Right ventricle myocardium inferior (tissue), 1 donor: ENCODE results near the gene ATRNL1. TPM values are rescaled to one million over a fixed set of nuclear protein-coding genes. Genes with fewer than 3 reads are reported as not detected.
"Not testable (repeated sequence)": the region's sequence is repeated elsewhere in the genome, so short reads cannot be mapped to it uniquely, and the experiment has no call there.

Experiments used
- ATAC-seq: fragments of 200-7000 bp; cut with Tn5 transposase; one replicate; pipeline ENCODE4 v1.9.1; 2020; ENCODE audit warnings: mild to moderate bottlenecking, moderate library complexity
- DNase-seq: peaks from one replicate; pipeline ENCODE4 v3.0.0; 2021; ENCODE audit errors: missing footprints
- intact Hi-C: fragments of 100-400 bp; cut with DNase I; formaldehyde crosslinking; loops from one replicate; pipeline ENCODE4 v1.11.0; 2022
- total RNA-seq: library from RNA; stranded (reverse); fragmentation: NEBNext Ultra II Directional; extraction: Animal tissue kit (Norgen Biotek cat#: 25700); gene quantifications from one replicate; pipeline ENCODE4 v1.2.1, GENCODE V29; 2021
- donor health status: DM: no; HTN: yes; CAD: no; lungs with severe emphysema.

The ATRNL1 gene
- total RNA-seq, 1 donor from 2014 or later = 0.41 TPM

DNA sequence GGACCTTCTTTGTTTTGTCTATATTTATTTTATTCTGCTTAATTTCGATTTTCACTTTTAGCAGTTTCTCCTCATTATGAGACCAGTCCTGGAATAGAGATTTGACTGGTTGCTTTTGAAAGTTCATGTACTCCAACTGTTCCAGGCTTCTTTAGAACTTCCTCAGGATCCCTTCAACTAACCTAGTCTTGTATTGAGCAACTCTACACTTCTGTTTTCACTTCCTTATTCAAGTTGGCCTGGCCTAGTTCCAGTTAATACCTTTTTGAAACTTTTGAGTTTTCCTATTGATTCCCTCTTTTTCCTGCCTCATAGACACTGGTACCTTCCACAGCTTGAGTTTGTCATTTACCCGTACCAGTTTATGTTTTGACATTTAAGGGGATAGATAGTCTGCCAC is 421.7 kb downstream of the ATRNL1 start:
- intact Hi-C loops = no loop called here
- ATAC-seq = no peak
- no peak for DNase-seq

DNA sequence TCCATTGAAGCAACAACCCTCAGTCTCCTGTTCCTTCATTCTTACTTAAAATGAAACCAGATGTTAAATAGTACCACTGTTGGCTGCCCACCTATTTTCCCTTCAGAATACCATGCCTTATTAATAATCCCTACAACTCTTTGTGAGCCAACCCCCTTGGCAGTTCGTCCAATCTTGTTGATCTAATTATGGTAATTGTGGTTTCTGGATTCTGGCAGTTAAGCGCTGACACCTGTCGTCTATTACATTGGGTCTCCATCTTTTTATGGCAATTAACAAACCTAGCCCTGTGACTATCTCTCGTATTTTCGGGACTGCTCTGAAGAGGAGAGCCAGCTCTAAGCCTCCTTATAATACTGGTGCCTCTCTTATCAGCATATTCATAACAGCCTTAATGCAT is 432.0 kb downstream of the ATRNL1 start:
- intact Hi-C loops = no loop called here
- no peak for ATAC-seq

GRCh38 chr10:115527682-115528081 is 434.5 kb downstream of the ATRNL1 start:
- intact Hi-C loops, ATAC-seq, DNase-seq: not testable (repeated sequence)

More for the DNA sequence above, 432.0 kb downstream of the ATRNL1 start:
- DNase-seq = no peak

DNA sequence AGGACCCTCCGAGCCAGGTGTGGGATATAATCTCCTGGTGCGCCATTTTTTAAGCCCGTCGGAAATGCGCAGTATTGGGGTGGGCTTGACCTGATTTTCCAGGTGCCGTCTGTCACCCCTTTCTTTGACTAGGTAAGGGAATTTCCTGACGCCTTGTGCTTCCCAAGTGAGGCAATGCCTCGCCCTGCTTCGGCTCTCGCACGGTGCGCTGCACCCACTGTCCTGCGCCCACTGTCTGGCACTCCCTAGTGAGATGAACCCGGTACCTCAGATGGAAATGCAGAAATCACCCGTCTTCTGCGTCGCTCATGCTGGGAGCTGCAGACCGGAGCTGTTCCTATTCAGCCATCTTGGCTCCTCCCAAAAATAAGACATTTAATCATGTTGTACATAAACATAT is 443.2 kb downstream of the ATRNL1 start:
- DNase-seq, intact Hi-C loops, ATAC-seq: not testable (repeated sequence)

DNA sequence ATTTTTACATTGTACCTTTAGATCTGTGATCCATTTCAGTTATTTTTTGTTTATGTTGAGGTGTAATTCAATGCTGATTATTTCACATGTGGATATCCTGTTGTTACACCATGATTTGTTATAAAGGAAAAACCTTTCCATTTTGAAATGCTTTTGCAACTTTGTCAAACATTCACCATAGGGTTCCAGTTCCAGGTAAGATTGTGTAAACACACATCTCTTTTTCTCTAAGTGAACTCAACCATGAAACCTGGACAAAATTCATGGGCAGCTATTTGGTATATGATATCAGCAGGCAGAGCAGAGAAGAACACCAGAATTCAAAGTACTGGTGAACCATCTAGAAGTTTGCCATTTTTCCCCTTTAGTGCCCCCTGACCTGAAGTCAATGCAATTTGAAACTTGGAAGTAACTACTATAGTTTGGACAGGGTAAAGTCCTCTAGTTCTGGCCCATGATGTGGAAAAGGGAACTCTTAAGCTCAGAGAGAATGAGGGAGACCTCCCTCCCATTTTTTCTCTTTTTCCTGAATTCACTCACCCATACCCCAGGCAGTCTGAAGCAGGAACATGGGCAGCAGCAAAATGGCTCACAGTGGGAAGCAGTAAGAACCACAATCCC is 446.1 kb downstream of the ATRNL1 start:
- DNase-seq (no peak), ATAC-seq (no peak)
- intact Hi-C loops = no loop called here

DNA sequence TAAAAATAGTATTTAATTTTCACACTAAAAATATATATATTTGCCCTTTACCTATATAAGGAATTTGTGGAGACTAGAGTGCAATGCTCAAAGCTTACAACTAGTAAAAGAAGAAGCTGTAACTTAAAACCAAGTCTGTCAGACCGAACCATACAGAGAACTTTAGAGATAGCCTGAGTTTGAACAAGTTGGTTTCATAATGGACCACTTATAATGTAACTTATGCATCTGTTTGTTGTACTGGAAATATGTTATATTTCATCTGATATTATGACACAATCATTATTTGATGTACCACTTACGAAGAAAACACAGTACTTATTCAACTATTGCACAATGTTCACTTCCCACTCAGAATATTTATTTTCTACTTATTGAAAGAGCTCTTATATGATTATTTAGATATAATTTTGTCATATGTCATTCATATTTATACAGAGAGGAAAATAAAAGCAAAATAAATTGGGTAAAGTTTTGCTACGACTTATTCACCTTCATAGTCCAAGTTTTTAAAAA is 462.8 kb downstream of the ATRNL1 start:
- DNase-seq (no peak), ATAC-seq (no peak)
- intact Hi-C loops = no loop called here

DNA sequence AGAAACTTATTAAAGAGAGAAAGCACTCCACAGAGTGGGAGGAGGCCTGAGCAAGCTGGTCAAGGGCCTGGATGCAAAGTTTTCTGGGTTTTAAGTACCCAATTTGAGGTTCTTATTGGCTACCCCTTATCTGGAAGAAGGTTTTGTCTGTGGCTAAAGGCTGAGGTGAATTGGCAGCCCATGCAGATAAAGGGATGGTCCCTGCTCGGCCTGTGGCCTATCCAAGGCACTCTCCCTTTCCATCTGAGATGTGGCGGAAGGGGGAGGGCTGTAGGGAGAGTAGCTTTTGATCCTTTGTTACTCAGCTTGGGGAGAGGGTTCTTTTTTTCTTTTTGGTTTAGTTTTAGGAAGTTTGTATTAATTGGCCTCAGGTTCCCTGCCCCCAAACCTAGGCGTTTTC is 465.1 kb downstream of the ATRNL1 start:
- DNase-seq (no peak), ATAC-seq (no peak)
- intact Hi-C loops = no loop called here

GRCh38 chr10:115566867-115567266 is 473.7 kb downstream of the ATRNL1 start:
- DNase-seq (no peak), ATAC-seq (no peak)
- intact Hi-C loops = no loop called here

- no peak for DNase-seq
- ATAC-seq = no peak
- intact Hi-C loops = no loop called here
Observed at GRCh38 chr10:115572740-115573455, 479.7 kb downstream of the ATRNL1 start.

GRCh38 chr10:115580239-115580638 is 487.1 kb downstream of the ATRNL1 start:
- DNase-seq (no peak), ATAC-seq (no peak)
- intact Hi-C loops = no loop called here

- intact Hi-C loops = no loop called here
- DNase-seq (no peak), ATAC-seq (no peak)
Observed at GRCh38 chr10:115593060-115593459, 499.9 kb downstream of the ATRNL1 start.

DNA sequence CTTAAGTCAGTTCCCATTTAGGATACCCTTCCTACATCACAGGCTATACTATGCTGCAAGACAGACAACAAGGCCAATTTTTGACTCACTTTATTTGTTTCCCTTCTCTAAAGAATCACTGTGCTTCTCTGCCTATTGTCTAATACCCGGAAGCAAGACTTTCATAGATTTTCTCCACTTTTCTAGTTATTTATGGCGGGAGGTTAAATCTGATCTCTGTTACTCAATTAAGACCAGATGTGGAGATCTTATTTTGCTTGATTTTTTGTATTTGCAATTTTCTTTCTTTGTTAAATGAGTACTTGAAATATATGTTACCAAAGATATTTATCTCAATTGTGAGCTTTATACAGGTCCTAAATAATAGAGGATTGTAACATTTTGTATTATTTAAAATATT is 511.5 kb downstream of the ATRNL1 start:
- no peak for DNase-seq
- ATAC-seq = no peak
- intact Hi-C loops = no loop called here

DNA sequence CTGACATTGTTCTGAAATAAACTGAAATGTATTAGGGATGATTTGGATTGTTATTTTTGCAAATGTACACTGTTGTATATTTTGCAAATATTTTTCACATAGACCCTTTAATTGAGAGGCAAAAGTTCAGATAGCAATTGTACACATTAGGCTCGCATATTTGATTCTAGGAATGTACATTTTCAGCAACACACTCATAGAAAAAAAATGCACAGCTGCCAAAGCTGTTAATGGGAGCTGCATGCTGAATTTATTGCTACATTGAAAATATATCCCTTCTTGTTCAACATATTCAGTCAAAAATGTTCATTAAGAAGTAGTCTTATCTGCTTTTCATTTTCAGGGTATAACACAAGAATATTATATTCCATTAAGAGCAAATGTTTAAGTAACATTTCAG is 512.9 kb downstream of the ATRNL1 start:
- intact Hi-C loops = no loop called here
- DNase-seq (no peak), ATAC-seq (no peak)

- intact Hi-C loops = no loop called here
- ATAC-seq (no peak), DNase-seq (no peak)
Observed at GRCh38 chr10:115606741-115607140, 513.6 kb downstream of the ATRNL1 start.

GRCh38 chr10:115624448-115624847 is 531.3 kb downstream of the ATRNL1 start:
- intact Hi-C loops = no loop called here
- DNase-seq (no peak), ATAC-seq (no peak)

DNA sequence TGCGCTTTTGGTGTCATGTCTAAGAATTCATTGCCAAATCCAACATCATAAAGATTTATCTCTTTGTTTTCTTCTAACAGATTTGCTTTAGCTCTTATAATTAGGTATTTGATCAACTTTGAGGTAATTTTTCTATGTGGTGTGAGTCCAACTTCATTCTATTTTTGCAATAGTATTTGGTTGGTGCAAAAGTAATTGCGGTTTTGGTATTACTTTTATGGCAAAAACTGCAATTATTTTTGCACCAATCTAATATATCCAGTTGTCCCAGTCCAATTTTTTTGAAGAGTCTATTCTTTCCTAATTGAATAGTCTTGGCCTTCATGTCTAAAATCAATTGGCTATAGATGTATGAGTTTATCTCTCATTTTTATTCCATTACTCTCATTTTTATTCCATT is 535.5 kb downstream of the ATRNL1 start:
- intact Hi-C loops = no loop called here
- DNase-seq (no peak), ATAC-seq (no peak)

GRCh38 chr10:115638246-115638645 is 545.1 kb downstream of the ATRNL1 start:
- ATAC-seq (no peak), DNase-seq (no peak)
- intact Hi-C loops = no loop called here

- intact Hi-C loops = no loop called here
- DNase-seq (no peak), ATAC-seq (no peak)
Observed at GRCh38 chr10:115649217-115649616, 556.1 kb downstream of the ATRNL1 start.

DNA sequence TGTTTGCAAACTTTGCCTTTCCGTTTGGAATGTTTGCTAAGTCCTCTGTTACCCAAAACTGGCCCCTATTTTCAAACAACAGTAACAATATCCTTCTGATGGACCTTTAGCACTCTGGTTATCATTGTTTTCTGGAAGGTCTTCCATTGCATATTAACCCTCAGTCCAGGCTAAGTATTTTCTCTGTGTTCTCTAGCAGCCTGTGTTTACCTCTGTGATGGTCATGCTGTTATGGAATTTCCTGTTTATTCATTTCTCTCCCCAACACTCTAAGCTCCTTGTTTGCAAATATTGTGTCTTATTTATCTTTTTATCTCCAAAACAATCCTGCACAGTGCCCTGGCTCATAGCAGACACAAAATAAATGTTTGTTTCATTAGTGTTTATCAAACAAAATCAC is 560.3 kb downstream of the ATRNL1 start:
- intact Hi-C loops = no loop called here
- ATAC-seq (no peak), DNase-seq (no peak)

GRCh38 chr10:115654961-115655360 is 561.8 kb downstream of the ATRNL1 start:
- DNase-seq (no peak), ATAC-seq (no peak)
- intact Hi-C loops = no loop called here
